RWPE1 (cell line): ENCODE measurements around the gene GOLT1A.

Source experiments
- CTCF ChIA-PET: fragments of 350-600 bp; sonication (Branson Sonifier 250); formaldehyde crosslinking; extraction: SDS; loops from one replicate; lab custom pipeline; 2021; lab: Yijun Ruan, JAX
- POLR2A ChIA-PET: fragments of 400-600 bp; formaldehyde crosslinking; extraction: SDS; loops from one replicate; lab custom pipeline; 2020; ENCODE audit warnings: antibody characterized with exemption; ENCODE audit not compliant: low non-redundant PET; lab: Yijun Ruan, JAX
- DNase-seq: peaks from one replicate; pipeline ENCODE4 v3.0.0; 2012; ENCODE audit warnings: low spot score
- H3K27ac ChIP-seq: fragments of 450-650 bp; 2 replicates; pipeline ENCODE4 v1.5.1; 2017
- TF ChIP-seq, protein P1 (sequence below): fragments of 450-650 bp; conservative IDR thresholded peaks from 2 replicates; pipeline ENCODE4 v1.5.1; 2017; ENCODE audit warnings: low read depth, mild to moderate bottlenecking

The GOLT1A gene

DNA sequence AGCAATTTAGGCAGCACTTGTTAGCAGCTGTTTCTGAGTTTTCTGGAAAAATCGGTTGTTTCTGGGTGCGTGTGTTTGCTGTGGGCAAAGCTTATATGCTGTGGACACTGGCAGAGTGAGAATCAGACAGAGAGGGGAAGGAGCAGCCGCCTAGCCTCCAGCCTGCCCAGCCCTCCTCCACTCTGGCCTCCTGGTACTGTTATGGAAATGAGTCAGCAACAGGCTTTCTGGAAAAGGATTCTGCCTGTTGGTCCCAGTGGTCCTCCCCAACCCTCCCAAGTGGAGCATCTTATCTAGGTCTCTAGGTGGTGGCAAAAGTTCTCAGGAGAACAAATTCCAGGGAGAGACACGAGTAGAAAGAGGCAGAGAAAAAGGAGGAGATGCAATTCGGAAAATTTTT is 42.2 kb upstream of the GOLT1A start:
- no peak for DNase-seq
- TF ChIP-seq, protein P1, sequence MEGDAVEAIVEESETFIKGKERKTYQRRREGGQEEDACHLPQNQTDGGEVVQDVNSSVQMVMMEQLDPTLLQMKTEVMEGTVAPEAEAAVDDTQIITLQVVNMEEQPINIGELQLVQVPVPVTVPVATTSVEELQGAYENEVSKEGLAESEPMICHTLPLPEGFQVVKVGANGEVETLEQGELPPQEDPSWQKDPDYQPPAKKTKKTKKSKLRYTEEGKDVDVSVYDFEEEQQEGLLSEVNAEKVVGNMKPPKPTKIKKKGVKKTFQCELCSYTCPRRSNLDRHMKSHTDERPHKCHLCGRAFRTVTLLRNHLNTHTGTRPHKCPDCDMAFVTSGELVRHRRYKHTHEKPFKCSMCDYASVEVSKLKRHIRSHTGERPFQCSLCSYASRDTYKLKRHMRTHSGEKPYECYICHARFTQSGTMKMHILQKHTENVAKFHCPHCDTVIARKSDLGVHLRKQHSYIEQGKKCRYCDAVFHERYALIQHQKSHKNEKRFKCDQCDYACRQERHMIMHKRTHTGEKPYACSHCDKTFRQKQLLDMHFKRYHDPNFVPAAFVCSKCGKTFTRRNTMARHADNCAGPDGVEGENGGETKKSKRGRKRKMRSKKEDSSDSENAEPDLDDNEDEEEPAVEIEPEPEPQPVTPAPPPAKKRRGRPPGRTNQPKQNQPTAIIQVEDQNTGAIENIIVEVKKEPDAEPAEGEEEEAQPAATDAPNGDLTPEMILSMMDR: no peak
- ChIA-PET CTCF (interaction anchor here (1.1 to 3.5 kb wide), 4 partner anchors 45 to 108 kb away, joined by 3 to 20 read pairs (median 10); no protein-coding TSS in a partner anchor), POLR2A (interaction anchor here (0.6 kb wide), 1 partner anchor 9 kb away, joined by 3 read pairs; no protein-coding TSS in a partner anchor)
- H3K27ac ChIP-seq: no peak overlapping the region

DNA sequence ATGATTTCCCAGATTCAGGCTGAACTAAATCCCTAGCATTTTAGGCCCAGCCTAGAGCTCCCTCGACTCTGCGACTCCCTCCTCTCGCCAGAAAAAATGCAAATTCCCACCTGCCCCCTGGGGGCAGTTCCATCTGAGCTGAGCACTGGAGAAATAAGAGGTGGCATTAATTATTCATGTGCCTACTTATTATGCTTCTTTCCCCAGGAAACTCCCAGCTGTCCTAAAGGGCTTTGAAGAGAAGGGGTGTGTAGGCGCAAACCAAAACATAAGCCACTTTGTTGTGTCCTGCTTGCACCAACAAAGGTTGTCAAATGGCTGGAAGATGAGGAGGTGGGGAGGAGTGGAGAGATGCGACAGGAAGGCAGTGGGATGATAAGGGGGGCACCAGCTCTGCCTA is 41.4 kb upstream of the GOLT1A start:
- TF ChIP-seq, protein P1: no peak
- H3K27ac ChIP-seq: no peak overlapping the region
- ChIA-PET POLR2A (no interaction called here), CTCF (interaction anchor here (0.6 to 3.5 kb wide), 7 partner anchors 17 to 254 kb away, joined by 3 to 20 read pairs (median 3); no protein-coding TSS in a partner anchor)
- no peak for DNase-seq

DNA sequence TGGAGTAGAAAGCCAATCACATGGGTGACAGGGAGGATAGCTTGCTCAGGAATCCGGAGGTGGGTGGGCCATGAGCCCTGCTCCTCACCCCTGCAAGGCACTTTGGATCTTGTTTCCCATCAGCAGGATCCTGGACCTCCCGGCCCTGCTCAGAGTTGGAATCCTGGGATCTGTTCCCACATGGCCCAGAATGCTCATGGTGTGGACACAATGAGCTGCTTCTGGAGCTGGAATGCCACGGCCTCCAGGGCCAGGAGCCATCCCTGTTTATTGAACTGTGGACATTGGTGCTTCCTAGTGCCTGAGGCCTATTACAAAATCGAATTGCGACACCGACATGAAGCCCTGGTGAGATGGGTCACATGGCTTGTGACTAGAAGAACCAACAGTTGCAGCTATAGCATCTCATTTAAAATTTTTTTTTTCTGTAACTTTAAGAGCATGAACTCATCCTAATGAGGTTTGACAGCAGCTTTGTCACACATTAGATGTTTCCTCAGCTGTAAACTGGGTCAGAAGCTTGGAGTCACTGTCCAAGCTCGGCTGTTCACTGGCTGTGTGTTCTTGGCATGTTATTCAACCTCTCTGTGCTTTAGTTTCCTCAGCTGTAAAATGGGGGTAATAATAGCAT is 40.4 kb upstream of the GOLT1A start:
- ChIA-PET POLR2A (interaction anchor here (0.5 to 0.7 kb wide), 2 partner anchors 38 to 107 kb away, joined by 5 to 6 read pairs; no protein-coding TSS in a partner anchor), CTCF (interaction anchor here (0.7 to 3.5 kb wide), 7 partner anchors 40 to 144 kb away, joined by 3 to 20 read pairs (median 3); no protein-coding TSS in a partner anchor)
- H3K27ac ChIP-seq: no peak overlapping the region
- TF ChIP-seq, protein P1: no peak
- peak; percentile 50 for DNase-seq

DNA sequence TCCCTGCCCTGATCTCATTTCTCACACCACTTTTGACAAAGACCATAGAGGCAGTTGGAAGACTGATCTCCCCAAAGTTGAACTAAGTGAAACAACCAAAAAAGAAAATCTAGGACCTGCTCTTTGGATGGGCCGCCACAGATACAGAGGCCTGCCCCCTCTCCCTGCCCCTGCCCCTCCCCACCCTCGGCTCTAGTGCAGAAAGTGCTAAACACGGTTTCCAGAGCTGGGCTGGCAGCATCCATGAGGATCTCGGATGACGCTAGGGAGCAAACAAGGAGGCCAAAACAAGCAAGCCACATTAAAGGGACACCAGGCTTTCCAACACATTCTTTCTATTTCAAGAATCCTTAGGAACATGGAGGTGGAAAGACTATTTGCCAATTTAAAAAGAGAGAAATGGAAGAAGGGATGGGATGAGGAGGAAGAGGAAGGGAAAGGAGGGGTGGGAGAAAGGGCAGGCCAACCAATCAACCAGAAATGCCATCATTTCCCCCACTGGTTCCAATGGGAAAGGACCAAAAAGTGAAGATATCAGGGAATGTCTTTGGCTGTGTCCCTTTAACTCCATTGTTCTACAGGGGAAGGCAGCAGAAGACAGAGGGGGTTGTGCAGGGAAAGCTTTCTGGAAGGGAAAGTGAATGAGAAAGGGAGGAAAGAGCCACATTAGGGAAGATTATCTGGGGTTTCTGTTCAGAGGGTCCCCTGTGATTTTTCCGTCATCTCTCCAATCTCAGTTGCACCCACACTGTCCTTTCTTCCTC is 38.3 kb upstream of the GOLT1A start:
- DNase-seq: no peak
- POLR2A ChIA-PET: no interaction called here
- CTCF ChIA-PET: interaction anchor here (0.9 kb wide), 1 partner anchor 111 kb away, joined by 3 read pairs; no protein-coding TSS in a partner anchor
- no peak overlapping the region for H3K27ac ChIP-seq
- TF ChIP-seq, protein P1: no peak

DNA sequence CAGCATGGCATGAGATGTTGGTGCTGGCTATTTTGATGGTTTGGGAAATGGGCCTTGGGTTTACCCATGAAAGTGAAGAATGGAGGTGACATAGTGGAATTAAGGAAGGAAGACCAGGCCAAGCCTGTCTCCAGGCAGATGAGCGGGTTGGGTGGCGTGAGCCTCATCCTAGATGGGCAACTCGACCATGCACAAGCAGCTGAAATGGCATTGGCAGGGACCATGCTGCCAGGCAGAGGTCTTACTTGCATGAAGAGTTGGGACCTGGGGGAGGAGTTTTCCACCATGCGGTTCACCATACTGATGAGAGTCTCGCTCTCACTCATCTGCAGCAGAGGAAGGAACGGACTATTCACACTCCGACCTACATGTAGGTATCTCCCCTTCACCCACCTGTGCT is 37.5 kb upstream of the GOLT1A start:
- ChIA-PET POLR2A (no interaction called here), CTCF (interaction anchor here (0.9 kb wide), 1 partner anchor 112 kb away, joined by 3 read pairs; no protein-coding TSS in a partner anchor)
- DNase-seq: no peak
- H3K27ac ChIP-seq: no peak overlapping the region
- TF ChIP-seq, protein P1: no peak

DNA sequence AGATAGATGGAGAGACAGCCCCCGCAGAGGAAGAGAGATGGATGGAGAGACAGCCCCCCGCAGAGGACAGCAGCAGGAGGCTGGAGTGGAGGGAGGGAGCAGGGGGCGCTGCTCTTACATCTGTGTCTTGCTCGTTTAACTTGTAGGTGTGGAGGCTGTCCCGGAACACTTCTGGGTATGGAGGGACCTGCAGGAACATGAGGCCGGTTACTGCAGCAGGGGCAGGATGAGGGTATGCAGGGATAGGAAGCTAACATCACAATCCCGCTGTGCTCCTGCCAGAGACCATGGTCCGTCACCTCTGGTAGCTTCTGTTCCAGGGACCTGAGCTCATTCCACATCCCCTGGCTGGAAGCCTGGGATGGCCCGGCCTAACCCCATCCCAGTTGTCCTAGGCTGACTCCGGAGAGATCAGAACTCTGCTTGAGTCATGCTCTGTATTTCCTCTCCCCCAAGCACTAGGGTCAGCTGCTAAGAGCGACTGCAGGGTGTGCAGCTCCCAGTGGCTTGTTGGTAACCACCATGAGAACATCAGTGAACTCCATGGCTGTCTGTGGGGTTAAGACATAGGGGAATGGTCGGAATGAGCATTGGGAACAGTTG is 36.7 kb upstream of the GOLT1A start:
- TF ChIP-seq, protein P1: no peak
- no peak overlapping the region for H3K27ac ChIP-seq
- ChIA-PET CTCF (interaction anchor here (0.5 kb wide), 1 partner anchor 45 kb away, joined by 4 read pairs; no protein-coding TSS in a partner anchor), POLR2A (no interaction called here)
- no peak for DNase-seq
